GM21423 (cell line): Measurements from ENCODE around the gene DEDD2.

ENCODE experiments used
- ATAC-seq: cut with Tn5 transposase; IDR thresholded peaks from one replicate; pipeline ENCODE4 v1.9.1; 2021; ENCODE audit warnings: mild to moderate bottlenecking, moderate library complexity; ENCODE audit not compliant: unreplicated experiment

The DEDD2 gene

DNA sequence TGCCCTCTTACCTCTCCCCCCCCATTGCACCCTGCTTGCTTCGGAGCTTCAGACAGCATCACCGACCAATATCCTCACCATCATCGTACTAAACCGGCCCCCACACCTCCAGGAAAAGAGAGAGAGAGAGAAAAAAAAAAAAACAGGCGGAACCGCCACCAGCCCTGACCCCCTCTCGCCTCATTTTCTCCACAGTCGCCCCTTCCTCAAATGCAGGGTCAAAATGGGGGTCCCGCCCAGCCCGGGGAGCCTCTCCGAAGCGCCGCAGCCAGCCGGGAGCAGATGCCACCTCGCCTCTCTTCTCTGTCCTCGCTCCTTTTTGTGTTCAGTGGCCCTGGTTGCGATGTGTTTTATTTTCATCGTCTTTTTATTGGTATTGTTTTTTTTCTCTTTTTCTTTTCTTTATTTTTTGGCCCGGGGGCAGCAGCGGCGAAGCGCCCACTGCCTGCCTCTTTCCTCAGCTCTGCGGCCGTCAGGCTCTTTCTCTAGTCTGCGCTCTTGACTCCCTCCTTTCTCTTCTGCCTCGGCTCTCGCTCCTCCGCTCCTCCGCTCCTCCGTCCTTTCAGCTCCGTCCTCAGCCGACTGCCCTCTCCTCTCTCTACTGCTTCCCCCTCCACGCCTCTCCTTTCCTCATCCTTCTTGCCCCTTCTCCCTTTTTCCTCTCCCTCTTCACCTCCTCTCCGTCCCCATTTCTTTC, 41.4 kb downstream of the DEDD2 start:
- ATAC-seq, result no peak

DNA sequence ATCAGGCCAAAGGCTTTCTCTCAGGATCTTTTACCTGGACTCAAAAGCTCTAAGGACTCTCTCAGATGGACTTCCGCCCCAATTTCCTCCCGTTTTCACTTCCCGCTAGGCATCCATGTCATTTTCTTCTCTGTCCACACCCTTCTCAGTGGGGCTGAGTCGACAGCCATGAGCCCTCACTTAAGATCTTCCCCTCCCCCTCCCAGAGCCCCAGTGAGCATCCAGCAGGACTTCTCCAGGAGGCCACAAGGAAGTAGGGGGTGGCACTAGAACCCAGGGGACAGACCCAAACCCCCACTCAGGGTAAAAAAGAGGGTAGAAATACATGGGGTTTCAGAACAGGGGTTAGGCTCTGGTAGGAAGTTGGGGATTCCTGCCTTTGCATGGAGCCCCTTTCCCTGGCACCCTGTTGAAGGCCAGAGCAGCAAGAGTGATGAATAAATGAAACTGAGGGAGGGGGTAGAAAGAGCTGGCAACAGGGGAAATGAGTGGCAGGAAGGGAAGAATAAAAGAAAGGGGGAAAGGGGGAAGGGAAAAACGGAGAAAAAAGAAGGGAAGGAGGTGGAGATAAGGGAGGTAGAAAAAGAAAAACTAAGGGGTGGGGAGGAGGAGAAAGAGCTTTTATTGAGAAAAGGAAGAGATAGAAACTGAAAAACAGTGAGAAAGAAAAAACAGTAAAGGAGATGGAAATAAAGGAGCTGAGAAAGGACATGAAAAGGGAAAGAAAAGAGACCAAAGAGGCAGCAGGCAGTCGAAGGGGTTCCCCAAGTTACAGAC, 42.3 kb downstream of the DEDD2 start:
- ATAC-seq, result no peak

DNA sequence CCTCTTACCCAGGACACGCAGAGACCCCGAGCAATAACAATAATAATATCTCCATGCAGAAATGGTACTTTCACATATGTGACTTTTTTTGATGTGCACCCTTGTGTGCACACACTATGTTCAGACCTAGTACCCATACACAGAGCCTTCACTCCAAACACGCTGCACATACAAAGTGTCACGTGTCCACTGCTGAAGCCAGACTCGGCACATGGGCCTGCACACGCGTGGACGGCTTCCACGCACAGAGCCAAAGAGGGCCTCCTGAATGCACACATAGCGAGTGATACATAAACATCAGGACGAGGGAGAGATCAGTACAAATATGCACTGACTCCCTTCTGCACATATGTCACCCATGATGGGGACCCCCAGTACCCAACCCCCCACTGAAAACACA, 43.3 kb downstream of the DEDD2 start:
- ATAC-seq, result no peak

DNA sequence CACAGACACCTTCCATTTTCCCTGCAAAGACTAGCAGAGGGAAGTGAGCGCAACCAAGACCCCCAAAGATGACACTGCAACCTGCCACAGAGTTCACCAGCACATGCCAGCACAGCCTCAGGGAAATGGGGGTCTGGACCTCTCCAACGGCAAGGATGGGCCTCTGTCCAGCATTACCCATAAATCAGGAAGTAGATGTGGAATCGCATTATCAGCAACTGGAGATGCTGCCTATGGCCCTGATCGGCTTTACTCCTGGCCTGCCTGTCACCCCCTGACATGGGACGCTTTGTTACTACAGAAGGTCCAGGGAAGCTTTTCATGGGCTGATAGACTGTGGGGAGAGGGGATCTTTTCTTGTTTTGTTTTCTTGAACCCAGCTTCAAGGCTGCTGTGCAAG, 43.8 kb downstream of the DEDD2 start:
- no peak for ATAC-seq

DNA sequence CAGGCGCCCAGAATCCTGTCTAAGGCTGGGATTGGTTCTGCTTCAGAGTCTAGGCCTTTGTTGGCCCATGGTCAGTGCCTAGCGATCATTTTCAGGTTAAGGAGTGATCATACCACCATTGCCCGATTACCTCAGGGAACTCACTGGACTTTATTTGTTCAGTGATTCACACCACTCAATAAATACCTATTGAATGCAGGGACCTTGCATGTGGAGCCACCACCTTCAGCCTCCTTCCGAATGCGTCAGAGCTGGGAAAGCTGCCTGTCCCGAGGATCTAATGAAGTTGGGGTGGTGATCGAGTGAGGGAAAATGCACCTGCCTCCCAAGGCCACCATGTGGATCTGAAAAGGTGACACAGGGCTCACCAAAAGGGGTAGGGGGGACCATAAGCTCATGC, 45.2 kb downstream of the DEDD2 start:
- no peak for ATAC-seq

DNA sequence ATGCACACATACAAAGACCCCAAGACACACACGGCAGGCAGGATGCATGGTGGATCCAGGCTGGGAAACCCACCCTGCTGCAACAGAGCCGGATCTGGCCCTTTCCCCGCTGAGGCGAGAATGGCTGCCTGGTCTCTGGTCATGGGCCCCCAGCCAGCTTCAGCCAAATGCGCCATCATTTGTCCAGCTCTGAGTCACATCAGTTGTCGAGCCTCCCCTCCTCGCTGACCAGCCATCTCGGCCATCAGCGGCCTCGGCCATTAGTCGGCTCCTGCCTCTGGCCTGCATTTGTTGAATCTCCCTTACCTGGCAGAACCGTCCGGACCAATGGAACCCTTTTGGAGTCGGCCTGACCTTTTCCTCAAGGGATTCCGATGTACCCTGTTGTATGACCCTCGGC, 46.8 kb downstream of the DEDD2 start:
- no peak for ATAC-seq

DNA sequence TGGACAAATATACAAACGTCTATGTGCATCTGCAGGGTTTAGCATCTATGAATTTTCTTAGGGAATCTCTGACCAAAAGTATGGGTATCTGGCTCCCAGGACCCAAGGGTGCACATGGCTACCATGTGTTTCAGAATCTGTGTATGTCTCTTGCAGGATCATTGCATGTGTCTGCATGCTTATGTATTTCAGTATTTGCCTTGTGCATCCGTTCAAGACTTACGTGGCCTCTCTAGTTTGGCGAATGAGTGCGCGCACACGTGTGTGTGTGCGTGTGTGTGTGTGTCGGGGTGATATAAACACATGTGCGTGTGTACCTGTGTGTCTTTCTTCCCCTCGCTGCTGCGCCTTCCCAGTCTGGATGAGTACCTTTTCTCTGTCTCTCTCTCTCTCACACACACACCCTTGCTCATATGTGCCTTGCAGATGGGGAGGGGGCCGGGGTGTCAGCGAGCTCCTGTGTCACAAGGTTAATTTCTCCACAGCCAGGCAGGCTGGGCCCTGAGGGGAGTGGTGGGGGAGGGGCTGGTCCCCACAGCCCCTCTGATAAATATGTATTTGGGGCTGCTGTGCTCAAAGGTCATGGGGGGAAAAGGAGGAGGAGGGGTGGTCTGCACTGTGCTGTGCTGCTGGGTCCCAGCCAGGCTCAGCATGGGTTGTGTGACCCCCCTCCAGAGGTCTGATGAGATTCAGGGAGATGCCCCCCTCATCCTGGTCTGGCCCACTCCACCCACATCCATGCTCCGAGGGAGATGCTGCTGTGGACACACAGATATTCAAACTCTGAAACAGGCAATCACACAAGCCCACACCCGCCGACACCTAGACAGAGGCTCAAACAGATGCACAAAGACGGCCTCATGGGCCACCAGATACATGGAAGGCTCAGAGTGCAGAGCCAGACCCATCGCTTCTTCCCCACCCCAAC, 47.7 kb downstream of the DEDD2 start:
- ATAC-seq, result no peak

DNA sequence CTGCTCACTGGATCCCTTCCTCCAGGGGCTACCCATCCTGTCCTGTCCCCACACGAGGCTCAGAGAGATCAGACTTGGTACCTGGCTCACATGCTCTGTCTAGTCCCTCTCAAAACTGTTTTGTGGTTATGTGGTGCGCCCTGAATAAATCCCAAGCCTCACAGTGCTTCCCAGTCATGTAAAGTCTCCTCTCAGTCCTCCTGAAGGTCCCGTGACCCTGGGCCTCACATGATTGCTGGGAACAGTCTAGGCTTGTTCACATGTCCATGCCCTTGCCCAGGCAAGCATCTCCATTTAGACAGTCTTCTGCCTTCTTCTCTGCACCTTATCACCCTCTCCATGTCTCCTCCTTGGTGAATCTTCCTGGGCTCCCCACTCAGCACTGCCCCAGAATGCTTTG, 49.3 kb downstream of the DEDD2 start:
- no peak for ATAC-seq

DNA sequence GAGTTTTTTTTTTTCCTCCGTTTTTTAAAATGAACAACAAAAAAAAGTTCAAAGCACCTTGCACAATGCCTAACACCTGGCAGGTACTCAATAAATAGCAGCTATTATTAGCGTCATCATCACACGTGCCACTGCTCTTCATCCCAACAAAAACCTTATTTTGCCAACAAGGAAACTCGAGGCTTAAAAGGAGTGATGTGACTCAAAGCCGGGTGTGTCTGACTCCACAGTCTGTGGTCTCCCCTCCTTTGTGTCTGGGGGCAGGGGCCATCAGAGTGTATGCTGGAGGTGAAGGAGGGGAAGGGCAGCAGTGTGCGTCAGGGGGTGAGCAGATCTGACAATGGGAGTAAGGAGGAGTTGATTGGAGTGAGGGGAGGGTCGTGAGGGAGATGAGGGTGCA, 51.2 kb downstream of the DEDD2 start:
- no peak for ATAC-seq

DNA sequence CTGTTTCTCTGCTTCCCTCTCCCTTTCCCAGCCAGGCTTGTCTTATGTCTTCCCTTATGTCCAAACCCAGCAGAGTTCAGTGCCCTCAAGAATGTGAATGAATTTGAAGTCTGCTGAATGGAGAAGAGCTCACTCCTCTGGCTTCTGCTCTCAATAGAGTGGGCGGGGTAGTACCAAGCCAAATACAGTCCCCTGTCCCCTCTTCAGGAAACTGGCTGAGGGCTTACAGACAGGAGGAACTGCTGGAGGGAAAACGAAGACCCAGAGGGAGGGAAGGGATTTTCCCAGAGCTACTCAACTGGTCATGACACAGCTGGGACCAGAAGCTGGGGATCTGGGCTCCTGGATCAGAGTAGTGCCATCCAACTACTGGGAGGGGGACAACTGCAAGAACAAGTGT, 52.3 kb downstream of the DEDD2 start:
- no peak for ATAC-seq

DNA sequence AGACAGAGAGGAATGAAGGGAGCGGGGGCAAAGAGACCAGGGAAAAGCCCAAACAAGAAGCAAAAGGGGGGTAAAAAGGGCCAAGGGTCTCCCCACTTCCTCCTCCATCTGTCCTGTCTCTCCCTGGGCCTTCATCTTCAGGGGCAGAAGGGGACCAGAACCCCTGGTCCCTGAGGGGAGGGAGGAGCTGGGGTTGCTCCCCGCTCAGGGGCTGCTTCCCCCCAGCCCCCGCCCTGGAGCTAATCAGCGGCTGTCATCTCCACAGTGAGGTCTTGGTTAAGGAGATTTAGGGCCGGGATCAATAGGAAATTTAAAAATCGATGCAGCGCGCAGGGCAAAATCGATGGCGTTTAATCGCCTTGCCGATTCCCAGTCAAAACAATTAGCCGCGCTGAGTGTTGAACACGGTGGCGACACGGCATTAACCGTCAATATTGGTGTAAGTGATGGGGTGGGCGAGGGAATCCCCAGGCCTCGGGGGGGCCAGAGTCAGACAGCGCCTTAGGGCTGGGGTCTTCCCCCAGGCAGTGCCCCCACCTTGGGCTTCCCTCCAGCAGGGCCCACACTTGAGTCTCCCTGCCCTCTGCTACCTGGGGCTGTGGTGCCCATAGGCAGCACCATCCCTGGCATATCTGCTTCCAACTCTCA, 55.7 kb downstream of the DEDD2 start:
- no peak for ATAC-seq

DNA sequence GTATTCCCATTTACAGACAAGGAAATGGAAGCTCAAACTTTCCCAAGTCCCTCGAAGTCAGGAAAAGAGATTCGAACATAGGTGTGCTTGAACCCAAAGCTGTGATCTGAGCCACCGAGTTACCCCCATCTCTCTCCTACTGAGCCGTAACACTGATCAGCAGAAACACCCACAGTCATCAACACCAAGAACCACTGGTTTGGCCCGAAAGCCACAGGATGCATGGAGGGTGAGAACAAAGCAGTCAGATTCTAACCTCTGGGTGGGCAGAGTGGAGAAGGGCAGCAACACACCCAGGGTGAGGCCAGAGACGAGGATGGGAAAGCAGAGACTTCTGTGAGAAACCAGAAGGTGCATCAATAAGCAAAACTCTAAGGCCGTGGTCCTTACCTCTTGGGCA, 57.5 kb downstream of the DEDD2 start:
- no peak for ATAC-seq

DNA sequence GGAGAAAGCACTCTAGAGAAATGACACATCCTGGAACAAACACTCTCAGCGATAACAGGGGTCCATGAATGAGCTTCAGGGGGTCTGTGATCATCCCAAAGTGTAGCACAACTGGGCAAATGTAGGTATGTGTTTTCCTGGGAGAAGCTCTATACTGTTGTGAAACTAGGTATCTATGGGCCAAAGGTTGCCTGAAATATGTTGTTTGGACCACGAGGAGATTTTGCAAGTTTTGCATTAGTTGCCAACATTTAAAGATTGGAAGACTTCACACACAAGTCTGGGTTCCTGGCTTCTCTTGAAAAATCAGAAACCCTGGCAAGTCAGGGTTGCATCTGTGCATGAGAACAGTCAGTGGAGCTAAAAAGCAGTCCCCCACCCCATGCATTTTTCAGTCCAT, 58.6 kb downstream of the DEDD2 start:
- no peak for ATAC-seq

DNA sequence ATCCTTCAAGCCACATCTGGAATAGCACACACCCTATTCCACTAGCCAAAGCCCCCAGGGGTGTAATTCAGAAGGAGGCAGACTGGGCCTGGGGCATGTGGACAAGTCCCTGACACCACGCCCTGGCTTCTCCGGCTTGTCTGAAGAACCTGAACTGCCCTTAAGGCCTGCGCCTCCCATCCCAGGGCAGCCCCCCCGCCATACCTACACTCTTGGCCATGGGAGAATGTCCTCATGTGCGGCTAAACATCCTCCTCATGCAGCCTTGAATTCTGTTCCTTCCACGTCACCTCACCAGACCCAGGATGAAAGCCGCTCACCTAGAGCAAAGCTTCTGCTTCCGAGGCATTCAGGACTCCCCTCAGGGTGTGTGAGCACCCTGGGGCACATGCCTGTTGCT, 60.9 kb downstream of the DEDD2 start:
- no peak for ATAC-seq

DNA sequence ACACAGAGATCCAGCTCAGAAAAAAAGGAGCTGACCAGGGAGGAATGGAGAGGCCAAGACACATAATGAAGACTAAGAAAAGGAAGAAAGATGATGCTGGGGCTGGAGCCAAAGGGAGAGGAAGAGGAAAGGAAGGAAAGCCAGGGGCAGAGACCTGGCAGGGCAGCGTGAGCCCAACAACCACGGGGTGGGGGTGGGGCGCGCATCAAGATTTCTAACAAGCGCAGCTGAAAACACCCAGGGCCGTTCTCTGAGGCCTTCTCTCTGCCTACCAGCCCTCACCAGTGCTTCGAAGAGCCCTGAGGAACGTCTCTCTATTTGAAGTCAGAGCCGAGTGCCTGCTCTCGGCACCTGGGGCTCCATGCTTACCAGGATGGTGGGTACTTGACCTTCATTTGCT, 61.7 kb downstream of the DEDD2 start:
- ATAC-seq, result no peak

DNA sequence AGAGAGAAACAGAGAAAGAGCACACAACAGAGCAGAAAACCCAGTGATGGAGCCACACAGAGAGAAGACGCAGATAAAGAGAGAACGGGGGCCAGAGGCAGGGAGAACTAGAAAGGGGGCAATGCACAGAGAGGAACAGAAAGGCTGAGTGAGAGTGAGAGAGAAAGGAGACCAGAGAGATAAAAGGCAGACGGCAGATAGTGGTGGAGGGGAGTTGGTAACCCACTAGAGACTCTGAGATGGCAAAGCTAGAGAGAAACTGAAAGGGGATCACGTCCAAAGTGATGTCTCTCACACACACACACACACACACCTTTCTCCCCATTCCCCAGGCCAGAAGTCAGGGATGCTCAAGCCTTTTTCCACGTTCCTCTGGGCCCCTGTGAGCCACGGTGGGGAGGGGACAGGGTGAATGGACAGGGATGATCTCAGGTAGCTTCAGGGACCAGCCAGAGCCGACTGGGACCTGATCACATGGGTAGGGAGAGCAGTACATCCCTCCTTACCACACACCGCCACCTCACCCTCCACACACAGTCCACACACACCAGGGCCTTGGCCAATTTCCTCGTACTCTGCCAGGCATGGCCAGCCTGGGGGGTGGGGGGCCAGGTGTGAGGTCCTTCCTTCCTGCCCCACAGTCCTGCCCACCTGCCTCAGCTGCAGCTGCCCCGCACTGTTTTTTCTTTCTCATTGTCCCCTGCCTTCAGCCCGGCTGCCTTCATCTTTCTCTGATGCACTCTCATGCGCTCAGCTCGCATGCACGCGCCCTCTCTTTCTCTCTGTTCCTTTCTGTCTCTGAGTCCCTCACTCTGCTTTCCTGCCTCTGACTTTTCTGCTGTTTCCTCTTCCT, 62.8 kb downstream of the DEDD2 start:
- no peak for ATAC-seq

DNA sequence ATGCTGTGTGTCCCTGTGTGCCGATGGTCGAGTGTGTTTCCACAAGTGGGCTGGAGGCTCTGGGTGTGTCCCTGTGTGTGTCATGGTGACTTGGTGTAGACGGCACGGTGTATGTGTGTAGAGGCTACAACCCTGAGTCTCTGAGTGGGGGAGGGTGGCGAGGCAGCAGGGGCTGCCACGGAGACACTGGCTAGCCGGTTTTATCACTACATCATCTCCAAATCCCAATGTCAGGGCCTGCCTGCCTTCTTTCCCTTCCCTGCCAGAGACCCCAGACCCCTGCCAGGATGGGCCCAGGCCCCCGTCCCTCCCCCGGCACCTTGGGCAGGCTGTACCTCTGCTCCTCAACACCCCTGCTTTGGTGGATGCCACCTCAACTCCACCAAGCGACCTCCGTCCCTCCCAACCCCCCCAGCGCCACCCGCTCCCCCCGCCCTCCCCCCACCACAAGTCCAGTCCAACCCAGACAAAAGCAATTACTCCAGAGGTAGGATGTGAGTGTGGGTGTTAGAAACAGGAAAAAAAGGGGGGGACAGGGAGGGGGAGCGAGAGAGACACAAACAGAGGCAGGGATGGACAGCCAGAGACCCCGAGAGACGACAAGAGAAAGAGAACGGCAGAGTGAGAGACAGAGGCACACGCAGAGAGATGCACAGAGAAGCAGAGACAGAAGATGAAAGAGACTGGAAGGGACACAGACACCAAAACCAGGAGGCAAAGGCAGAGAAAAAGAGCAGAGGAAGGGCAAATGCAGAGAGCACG, 63.6 kb downstream of the DEDD2 start:
- no peak for ATAC-seq

DNA sequence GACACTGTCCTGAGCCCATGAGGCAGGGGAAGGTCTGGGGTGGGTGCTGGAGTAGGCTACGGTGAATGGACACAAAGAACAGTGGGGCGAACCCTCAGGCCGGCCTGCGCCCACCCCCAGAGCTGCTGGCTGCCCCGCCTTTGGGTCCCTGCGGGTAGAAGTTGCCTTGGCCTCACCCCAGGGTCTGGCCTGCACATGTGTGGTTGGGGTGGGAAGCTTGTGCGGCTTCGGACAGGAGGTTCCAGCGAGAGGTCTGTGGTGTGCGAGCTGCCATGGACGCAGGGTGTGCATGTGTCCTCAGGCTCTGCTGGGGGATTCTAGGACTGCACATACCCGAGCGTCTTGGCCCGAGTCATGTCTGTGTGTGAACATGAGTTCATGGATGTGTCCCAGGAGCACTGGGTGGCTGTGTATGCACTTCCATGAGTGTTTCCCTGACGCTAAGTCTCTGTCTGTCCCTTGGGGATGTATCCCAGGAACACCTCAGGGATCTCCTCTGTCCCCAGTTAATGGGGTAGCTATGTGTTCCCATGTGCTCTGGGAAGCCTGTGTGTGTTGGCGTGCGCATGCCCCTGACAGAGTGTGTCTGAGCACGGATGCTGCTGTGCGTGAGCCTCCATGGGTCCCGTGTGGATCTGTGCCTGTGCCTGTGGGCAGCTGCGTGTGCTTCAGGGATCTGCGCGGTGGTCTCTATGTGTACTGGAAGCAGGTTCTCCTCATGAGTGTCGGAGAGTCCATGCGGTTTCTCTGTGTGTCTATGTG, 64.4 kb downstream of the DEDD2 start:
- no peak for ATAC-seq
